ACC112 (cell line): ENCODE measurements around the gene GDF2.

ENCODE experiments used
- H2AFZ ChIP-seq: fragments of 200-600 bp; sonication (generic); one replicate; pipeline ENCODE4 v1.6.0; 2017; ENCODE audit warnings: antibody characterized with exemption, low read length; ENCODE audit not compliant: unreplicated experiment
- H3K27ac ChIP-seq: fragments of 200-600 bp; sonication (generic); 2 replicates; pipeline ENCODE4 v1.5.1; 2014; ENCODE audit warnings: low read depth, mild to moderate bottlenecking, antibody characterized with exemption, low read length, moderate library complexity
- H3K27me3 ChIP-seq: fragments of 200-600 bp; sonication (generic); 2 replicates; pipeline ENCODE4 v1.6.1; 2014; ENCODE audit warnings: mild to moderate bottlenecking, antibody characterized with exemption, low read length, moderate library complexity, mixed read lengths; ENCODE audit not compliant: insufficient read depth
- H3K36me3 ChIP-seq: fragments of 200-600 bp; sonication (generic); 2 replicates; pipeline ENCODE4 v1.6.1; 2016; ENCODE audit warnings: mild to moderate bottlenecking, antibody characterized with exemption, low read length, moderate library complexity, mixed read lengths; ENCODE audit not compliant: insufficient read depth
- H3K4me1 ChIP-seq: fragments of 200-600 bp; sonication (generic); one replicate; pipeline ENCODE4 v1.6.1; 2016; ENCODE audit warnings: low read length, mixed read lengths; ENCODE audit not compliant: insufficient read depth, unreplicated experiment, control insufficient read depth
- H3K4me3 ChIP-seq: fragments of 200-600 bp; sonication (generic); 2 replicates; pipeline ENCODE4 v1.5.1; 2014; ENCODE audit warnings: mild to moderate bottlenecking, low read depth, low read length
- H3K79me2 ChIP-seq: fragments of 200-600 bp; sonication (generic); one replicate; pipeline ENCODE4 v1.6.0; 2016; ENCODE audit warnings: low read length; ENCODE audit not compliant: control insufficient read depth, unreplicated experiment, insufficient read depth

Gene GDF2

GRCh38 chr10:47303105-47303504, 19.1 kb upstream of the GDF2 start:
- H3K27me3 ChIP-seq = peaks cover 84% of the 10 kb centered on the region
- no peaks in the 10 kb centered on the region for H3K36me3 ChIP-seq
- H3K79me2 ChIP-seq = no peaks in the 10 kb centered on the region
- no peaks in the 10 kb centered on the region for H3K4me1 ChIP-seq
- H2AFZ ChIP-seq = no peak overlapping the region
- no peak overlapping the region for H3K27ac ChIP-seq
- H3K4me3 ChIP-seq = no peak overlapping the region

GRCh38 chr10:47303866-47304265, 18.4 kb upstream of the GDF2 start:
- no peaks in the 10 kb centered on the region for H3K4me1 ChIP-seq
- H3K4me3 ChIP-seq = no peak overlapping the region
- no peak overlapping the region for H2AFZ ChIP-seq
- peaks cover 84% of the 10 kb centered on the region for H3K27me3 ChIP-seq
- no peaks in the 10 kb centered on the region for H3K36me3 ChIP-seq
- H3K79me2 ChIP-seq = no peaks in the 10 kb centered on the region
- H3K27ac ChIP-seq = no peak overlapping the region

- Histone ChIP-seq H2AFZ (no peak overlapping the region), H3K27me3 (peaks cover 73% of the 10 kb centered on the region), H3K36me3 (no peaks in the 10 kb centered on the region), H3K4me3 (no peak overlapping the region), H3K4me1 (no peaks in the 10 kb centered on the region), H3K79me2 (no peaks in the 10 kb centered on the region), H3K27ac (no peak overlapping the region)
Measured at GRCh38 chr10:47305566-47305965, 16.7 kb upstream of the GDF2 start.

GRCh38 chr10:47306387-47307210, 15.7 kb upstream of the GDF2 start:
- Histone ChIP-seq H3K27me3 (peaks cover 69% of the 10 kb centered on the region), H2AFZ (no peak overlapping the region), H3K36me3 (no peaks in the 10 kb centered on the region), H3K4me1 (no peaks in the 10 kb centered on the region), H3K4me3 (no peak overlapping the region), H3K79me2 (no peaks in the 10 kb centered on the region), H3K27ac (no peak overlapping the region)

GRCh38 chr10:47307381-47307780, 14.9 kb upstream of the GDF2 start:
- Histone ChIP-seq H3K36me3 (no peaks in the 10 kb centered on the region), H3K4me1 (no peaks in the 10 kb centered on the region), H3K27me3 (peaks cover 61% of the 10 kb centered on the region), H3K27ac (no peak overlapping the region), H3K79me2 (no peaks in the 10 kb centered on the region), H3K4me3 (no peak overlapping the region), H2AFZ (no peak overlapping the region)

- H3K27ac ChIP-seq = no peak overlapping the region
- H3K4me3 ChIP-seq = no peak overlapping the region
- H3K27me3 ChIP-seq = peaks cover 47% of the 10 kb centered on the region
- H3K79me2 ChIP-seq = no peaks in the 10 kb centered on the region
- no peak overlapping the region for H2AFZ ChIP-seq
- H3K36me3 ChIP-seq = no peaks in the 10 kb centered on the region
- no peaks in the 10 kb centered on the region for H3K4me1 ChIP-seq
Measured at GRCh38 chr10:47308775-47309174, 13.5 kb upstream of the GDF2 start.

- Histone ChIP-seq H2AFZ (no peak overlapping the region), H3K27me3 (peaks cover 41% of the 10 kb centered on the region), H3K4me1 (no peaks in the 10 kb centered on the region)
Measured at GRCh38 chr10:47309408-47310089, 12.7 kb upstream of the GDF2 start.

GRCh38 chr10:47310090-47310505, 12.2 kb upstream of the GDF2 start:
- no peaks in the 10 kb centered on the region for H3K79me2 ChIP-seq
- no peak overlapping the region for H3K27ac ChIP-seq
- no peak overlapping the region for H2AFZ ChIP-seq
- H3K27me3 ChIP-seq = peaks cover 36% of the 10 kb centered on the region
- H3K4me3 ChIP-seq = no peak overlapping the region
- H3K36me3 ChIP-seq = no peaks in the 10 kb centered on the region
- no peaks in the 10 kb centered on the region for H3K4me1 ChIP-seq

More at GRCh38 chr10:47309408-47310089, 12.7 kb upstream of the GDF2 start:
- Histone ChIP-seq H3K36me3 (no peaks in the 10 kb centered on the region), H3K4me3 (no peak overlapping the region), H3K27ac (no peak overlapping the region), H3K79me2 (no peaks in the 10 kb centered on the region)

- Histone ChIP-seq H3K36me3 (no peaks in the 10 kb centered on the region), H2AFZ (no peak overlapping the region), H3K4me1 (no peaks in the 10 kb centered on the region), H3K27ac (no peak overlapping the region), H3K79me2 (no peaks in the 10 kb centered on the region), H3K27me3 (peaks cover 23% of the 10 kb centered on the region), H3K4me3 (no peak overlapping the region)
Measured at GRCh38 chr10:47311193-47311931, 10.9 kb upstream of the GDF2 start.

GRCh38 chr10:47311932-47312662, 10.2 kb upstream of the GDF2 start:
- H3K4me1 ChIP-seq = no peaks in the 10 kb centered on the region
- H3K36me3 ChIP-seq = no peaks in the 10 kb centered on the region
- no peaks in the 10 kb centered on the region for H3K79me2 ChIP-seq
- H3K27me3 ChIP-seq = peaks cover 21% of the 10 kb centered on the region; the same call in 1 of the 2 replicates
- no peak overlapping the region for H2AFZ ChIP-seq
- no peak overlapping the region for H3K4me3 ChIP-seq
- no peak overlapping the region for H3K27ac ChIP-seq
